22Rv1 (cell line): ENCODE results near the gene MAGI3.

Source experiments
- CTCF ChIP-seq: fragments of 450-650 bp; IDR thresholded peaks from 2 replicates; pipeline ENCODE4 v1.5.1; 2017; ENCODE audit warnings: mild to moderate bottlenecking
- ZFX ChIP-seq: fragments of 450-650 bp; IDR thresholded peaks from 2 replicates; pipeline ENCODE4 v1.6.1; 2017; ENCODE audit warnings: antibody characterized with exemption, borderline replicate concordance

- no peak for TF ChIP-seq CTCF
- no peak for TF ChIP-seq ZFX
Measured at GRCh38 chr1:113615425-113615824, 225.1 kb downstream of the MAGI3 start.
